Measurements from ENCODE around the gene NCBP3. TPM values are rescaled to one million over a fixed set of nuclear protein-coding genes. Genes with fewer than 3 reads are reported as not detected.

Gene NCBP3, protein sequence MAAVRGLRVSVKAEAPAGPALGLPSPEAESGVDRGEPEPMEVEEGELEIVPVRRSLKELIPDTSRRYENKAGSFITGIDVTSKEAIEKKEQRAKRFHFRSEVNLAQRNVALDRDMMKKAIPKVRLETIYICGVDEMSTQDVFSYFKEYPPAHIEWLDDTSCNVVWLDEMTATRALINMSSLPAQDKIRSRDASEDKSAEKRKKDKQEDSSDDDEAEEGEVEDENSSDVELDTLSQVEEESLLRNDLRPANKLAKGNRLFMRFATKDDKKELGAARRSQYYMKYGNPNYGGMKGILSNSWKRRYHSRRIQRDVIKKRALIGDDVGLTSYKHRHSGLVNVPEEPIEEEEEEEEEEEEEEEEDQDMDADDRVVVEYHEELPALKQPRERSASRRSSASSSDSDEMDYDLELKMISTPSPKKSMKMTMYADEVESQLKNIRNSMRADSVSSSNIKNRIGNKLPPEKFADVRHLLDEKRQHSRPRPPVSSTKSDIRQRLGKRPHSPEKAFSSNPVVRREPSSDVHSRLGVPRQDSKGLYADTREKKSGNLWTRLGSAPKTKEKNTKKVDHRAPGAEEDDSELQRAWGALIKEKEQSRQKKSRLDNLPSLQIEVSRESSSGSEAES
- total RNA-seq: 39.0 TPM

DNA sequence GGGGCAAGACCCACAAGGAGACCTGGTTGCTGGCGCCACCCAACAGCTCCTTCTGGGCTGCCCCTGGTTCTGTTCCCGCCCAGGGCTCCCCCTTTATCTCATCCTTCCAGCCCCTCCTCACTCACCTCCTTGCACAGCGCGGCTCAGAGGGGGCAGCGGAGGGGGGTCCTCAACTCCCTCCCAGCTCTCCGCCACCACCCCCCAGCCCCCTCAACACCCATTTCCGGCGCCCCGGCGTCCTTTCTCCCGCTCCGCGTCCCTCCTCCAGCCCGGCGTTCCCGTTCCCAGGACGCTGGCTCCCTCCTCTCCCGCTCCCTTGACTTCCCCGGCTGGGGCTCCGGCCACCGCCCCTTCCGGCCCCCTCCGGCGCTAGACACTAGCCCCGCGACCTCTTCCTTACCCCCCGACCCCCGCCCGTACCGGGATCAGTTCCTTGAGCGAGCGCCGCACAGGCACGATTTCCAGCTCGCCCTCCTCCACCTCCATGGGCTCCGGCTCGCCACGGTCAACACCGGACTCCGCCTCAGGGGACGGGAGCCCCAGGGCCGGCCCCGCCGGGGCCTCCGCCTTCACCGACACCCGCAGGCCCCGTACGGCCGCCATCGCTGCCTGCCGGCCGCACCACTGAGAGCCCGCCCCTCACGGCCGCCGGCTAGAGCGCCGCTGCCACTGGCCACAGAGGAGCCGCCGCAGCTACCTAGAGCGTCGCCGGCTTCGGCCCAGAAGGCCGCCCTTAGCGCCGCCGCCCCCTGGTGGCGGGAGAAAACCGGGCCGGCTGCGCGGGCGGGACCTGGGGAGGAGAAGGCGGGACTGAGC, at the start of gene NCBP3:
Gene NCBP3 (minus strand): TSS at position 626 of the 816 bp plus-strand sequence. CDS start 23 bp downstream, at position 603.
- DNase-seq (ENCODE audit: low spot score): peak; percentile 88

DNA sequence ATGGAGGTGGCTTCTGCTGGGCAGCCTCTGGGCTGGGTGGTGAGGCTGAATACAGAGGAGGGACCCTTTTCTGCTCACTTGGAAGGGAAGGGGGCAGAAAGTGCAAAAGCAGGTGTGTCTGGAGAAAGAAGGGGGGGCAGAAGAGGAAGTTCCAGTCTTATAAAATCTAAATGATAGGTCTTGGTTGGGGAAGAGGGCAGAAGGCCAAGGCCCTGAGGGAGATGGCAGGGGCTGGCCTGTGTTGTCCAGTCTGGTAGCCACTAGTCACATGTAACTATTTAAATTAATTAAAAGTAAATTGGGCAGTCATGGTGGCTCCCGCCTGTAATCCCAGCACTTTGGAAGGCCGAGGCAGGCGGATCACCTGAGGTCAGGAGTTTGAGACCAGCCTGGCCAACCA, 49.3 kb upstream of the NCBP3 start:
- no peak for DNase-seq (ENCODE audit: low spot score)

DNA sequence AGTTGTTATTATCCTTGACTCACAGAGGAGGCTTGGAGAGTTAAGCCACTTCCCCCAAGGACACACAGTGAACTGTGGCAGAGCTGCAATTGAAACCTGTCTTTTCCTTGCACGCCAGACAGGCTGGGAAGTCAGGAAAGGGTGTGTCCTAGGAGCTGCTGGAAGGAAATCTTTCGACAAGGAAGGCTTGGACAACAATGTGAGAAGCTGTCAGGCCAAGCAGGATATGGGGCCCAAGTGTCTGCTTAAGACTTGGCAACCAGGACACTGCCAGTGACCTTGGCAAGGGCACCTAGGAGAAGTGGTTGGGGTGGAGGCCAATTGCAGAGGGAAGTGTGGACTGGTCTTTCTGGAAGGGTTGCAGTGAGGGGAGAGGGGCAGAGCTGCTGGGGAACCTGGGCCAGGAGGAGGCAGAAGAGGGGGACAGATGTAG, 48.9 kb upstream of the NCBP3 start:
- DNase-seq (ENCODE audit: low spot score): peak; percentile 64

DNA sequence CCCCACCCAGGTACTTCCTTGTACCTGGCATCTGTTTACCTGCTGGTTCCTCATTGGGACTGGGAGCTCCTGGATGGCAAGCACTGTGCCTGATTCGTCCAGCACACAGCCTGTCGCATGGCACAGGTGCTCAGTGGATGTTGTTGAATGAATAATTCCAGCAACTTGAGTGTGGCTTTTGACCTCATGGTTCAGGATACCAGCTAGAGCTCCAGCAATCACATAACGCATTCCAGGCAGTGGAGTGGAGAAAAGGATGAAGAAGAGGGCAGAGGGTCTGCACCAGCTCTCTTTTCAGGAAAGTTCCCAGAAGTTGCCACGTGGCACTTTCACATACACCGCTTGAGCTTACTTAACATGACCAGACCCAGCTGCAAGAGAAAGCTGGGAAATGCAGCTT, 48.1 kb upstream of the NCBP3 start:
- no peak for DNase-seq (ENCODE audit: low spot score)

DNA sequence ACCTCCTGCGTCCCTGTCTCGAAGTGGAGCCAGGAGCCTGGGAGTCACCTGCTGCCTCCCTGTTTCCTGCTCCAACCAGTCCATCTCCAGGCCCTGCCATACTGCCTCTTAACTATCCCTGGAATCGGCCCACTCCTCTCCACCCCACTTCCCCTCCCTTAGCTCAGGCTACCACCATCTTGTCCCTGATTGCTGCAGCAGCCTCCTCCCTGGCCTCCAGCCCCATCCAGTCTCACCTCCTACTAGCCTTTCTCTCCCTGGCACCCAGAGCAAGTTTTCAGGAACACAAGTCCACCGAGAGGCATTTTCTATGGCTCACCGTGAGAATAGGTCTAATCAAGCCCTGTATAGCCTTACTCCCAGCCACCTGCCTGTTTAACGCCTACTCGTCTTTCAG, 47.7 kb upstream of the NCBP3 start:
- no peak for DNase-seq (ENCODE audit: low spot score)

DNA sequence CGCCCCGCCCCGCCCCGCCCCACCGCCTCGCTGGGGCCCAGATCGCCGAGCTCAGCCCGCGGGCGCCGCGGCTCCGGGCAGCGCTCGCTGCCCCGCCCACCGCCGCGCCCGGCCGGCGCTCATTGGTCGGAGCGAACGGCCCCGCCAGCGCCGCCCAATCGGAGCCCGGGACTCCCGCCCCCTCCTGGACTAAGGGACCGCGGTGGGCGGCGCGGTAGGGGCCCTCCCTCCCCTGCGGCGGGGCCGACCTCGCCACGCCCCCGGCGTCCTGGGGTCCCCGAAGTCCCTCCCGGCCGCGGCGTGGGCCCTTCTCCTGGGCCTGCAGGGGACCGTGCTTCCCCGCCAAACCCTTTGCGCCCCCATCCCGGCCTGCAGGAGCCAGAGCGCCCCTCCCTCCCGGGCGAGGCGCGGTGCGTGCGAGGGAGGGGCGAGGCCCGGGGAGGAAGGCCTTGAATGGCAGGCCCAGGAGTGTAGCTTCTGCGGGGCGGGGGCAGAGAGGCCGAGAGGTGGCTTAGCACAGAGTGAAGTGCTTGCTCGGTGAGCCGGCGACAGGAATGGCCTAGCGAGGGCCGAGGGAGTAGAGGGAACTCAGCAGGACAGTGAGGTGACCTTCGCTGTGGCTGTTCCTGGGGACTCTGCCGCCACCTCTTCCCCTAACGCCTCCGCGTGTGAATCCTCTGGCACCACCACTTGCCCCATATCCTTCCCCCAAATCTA, 47.1 kb upstream of the NCBP3 start, which contains the start of gene CAMKK1:
Gene CAMKK1 (minus strand): TSS at position 51 of the 717 bp plus-strand sequence. CDS start 7,366 bp downstream, outside the sequence.
- DNase-seq (ENCODE audit: low spot score): peak; percentile 89

DNA sequence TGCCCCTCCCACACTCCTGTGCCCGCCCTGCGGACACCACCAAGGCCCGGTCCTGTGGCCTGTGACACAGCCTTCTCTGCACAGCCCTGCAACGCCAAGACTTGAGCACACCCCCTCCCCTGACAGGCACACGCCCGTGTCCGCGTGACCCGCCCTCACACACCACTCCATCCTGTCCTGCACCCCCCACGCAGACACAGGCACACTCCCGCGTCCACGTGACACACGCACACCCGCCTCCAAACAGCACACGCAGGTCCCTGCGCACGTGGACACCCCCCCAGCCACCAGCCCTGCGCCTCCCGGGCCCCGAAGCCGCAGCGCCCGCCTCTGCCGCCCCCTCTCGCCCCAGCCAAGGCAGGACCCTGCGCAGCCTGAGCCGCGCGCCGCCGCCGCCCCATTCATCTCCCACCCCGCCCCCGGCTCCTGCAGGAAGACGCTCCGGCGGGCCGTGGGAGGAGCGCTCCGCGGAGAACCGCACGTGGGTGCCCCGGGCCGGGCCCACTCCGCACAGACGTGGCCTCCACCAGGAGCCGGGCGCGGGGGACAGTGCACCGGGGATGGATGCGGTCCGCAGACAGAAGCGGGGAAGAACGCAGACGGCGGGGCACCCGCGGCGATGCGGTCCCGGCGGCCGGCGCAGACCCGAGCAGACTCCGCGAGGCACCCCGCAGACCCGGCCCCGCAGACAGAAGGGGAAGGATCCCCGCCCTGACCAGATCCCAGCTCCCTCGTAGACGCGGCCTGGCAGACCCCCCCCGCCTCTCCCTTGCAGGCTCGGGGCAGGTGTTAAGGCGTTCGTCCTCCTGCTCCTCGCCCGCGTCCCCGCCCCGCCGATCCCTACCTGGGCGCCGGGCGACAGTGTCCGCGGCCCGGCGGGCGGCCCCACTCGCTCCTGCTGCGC, 46.3 kb upstream of the NCBP3 start:
- peak; percentile 78 for DNase-seq (ENCODE audit: low spot score)

DNA sequence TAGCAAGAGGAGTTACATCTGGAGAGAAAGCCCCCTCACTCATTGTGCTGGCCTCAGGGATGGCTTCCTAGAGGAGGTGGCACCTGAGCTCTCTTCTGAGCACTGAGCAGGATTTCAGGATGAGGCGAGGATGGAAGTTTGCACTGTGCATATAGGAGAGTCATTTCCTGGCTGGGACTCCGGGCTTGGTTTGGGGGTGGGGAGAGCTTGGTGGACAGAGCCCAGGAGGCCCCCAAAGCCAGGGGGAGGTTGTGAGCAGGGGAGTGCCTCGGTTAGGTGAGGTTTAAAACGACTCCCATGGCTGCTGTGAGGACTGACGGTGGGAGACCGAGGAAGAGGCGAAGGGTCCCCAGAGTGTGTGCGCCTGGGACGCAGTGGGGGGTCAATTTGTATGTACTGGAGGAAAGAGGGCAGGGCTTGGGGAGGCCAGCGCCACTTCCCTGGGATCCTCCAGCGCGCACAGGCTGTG, 45.6 kb upstream of the NCBP3 start:
- no peak for DNase-seq (ENCODE audit: low spot score)

DNA sequence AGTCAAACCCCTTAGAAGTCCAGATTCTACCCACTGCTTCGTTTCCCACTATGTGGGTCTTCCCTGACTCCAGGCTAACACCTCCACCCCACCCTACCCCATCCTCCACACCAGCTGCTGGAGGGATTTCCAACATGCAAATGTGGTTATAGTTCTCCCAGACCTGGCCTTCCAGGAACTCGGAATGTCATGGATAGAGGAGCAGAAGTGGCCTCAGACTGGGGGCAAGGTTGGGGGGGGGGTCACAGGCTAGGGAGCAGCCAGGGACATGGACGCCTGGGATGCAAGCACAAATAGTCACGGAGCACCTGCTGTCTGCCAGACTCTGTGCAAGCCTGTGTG, 44.8 kb upstream of the NCBP3 start:
- no peak for DNase-seq (ENCODE audit: low spot score)

DNA sequence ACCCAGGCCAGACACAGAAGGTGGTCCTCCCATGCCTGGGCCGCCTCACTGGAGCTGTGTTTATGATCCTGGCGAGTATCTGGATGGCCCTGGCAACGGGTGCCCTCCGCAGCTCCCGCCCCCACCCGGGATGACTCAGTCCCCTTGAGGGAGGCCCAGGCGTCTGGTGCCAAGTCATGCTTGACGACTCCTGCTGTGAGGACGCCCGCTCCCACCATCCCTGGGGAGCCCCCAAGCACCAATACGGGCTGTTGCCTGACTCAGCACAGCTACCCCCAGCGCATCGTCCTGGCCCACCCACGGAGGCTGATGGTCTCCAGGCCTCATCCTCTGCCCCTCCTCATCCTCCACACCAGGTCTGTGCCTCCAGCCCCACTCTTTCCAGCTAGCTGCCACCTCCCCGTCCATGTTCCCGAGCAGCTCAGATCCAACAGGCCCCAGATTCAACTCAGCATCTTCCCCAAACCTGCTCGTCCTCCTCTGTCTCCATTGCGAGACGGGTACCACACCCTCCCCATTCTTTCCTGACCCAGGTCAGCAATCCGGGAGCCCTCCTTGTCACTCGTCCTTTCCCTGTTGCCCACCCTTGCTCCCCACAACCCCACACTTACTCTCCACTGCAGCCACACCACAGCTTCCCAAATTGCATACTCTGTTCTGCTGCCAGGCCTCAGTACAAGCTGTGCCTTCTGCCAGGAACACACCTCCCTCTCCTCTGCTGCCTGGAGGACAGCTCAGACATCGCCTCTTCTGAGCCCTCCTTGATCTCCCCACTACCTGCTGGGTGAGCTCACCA, 44.2 kb upstream of the NCBP3 start:
- peak; percentile 62 for DNase-seq (ENCODE audit: low spot score)

DNA sequence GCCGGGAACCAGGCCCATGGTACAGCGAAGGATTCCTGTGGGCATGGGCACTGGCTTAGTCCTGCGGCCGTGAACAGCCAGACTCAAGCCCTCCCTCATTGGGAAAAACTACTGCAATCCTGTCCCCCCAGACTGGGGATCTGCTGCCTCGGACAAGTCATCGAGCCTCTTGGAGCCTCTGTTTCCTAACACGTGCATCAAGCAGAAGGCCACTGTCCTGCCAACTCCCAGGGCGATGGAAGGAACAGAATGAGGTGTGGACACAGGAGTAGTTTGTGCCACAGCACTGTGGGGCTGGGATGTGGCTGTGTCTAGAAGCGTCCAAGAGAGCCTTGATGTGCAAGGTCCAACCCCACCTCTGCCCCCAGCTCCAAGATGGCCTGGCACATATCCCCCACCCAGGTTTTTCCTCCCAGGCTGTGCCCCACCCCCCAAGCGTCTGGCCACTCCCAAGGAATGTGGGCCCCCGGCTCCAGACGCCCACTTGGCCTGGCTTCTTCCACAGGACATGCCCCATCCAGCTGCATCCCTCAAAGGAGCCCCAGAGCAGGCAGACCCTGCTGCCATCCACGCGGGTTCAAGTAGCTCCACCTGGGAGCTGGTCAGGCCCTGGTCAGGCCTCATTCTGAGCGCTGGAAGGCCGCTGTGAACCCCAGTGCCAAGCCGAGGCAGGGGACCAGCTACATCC, 43.4 kb upstream of the NCBP3 start:
- no peak for DNase-seq (ENCODE audit: low spot score)

DNA sequence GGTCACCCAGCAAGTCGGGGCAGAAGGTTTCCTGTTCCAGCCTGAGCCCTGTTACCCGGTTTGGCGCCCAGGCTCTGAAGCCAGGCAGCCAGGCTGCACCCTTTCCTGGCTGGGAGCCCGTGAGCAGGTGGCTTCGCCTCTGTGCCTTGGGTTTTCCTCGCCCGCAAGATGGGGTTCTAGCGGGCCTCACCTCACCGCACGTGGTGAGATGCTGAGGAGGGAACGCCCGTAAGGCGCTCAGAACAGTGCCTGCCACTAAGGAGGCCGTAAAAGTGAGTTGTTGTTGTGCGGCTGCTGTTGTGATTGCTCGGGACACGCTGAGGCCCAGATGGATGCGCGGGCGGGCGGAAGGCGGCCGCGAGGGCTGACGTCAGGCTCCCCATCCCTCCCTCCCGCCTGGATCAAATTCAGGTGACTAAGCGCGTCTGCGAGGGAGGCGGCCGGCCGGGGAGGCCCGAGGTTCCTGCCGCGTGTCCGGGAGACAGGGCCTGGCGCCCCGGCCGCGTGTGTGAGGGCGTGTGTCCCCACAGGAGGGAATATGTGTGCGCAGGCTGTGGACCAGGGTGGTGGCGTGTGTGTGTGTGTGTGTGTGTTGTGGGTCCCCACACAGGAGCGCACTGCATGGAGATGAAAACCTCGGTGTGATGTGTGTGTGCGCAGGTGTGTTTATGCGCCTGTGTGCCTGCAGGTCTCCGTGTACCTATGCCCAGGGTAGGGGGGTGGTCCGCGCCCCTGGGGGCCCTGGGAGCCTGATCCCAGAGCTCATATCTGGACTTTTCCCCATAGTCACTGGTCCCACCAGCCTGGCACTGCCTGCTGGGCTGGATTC, 42.5 kb upstream of the NCBP3 start:
- peak; percentile 72 for DNase-seq (ENCODE audit: low spot score)

DNA sequence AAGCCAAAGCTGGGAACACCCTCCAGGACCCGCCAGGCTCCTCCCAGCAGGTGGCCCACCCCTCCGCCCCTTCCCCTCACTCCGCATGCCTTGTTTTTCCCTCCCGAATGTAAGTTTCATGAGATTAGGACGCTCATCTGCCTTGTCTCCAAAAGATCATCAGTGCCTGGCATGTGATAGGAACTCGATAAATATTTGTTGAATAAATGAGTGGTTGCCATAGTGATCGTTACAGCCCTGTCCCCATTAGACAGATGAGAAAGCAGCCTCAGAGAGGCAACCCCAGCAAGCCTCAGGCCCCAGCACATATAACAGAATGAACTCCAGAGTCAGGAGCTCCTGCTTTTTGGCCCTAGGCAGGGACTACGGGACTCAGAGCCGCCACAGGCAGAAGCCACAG, 41.8 kb upstream of the NCBP3 start:
- DNase-seq (ENCODE audit: low spot score): no peak

DNA sequence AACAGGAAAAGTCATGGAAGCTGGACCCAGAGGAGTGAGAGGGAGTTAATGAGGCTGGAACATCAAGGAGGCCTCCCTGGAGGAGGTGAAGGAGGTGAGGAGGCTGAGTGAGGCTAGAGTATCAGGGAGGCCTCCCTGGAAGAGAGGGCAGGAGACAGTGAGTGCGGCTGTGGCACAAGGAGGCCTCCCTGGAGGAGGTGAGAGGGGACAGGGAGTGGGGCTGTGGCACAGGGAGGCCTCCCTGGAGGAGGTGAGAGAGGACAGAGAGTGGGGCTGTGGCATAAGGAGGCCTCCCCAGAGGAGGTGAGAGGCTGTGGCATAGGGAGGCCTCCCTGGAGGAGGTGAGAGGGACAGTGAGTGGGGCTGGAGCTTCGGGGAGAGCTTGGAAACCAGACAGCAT, 41.3 kb upstream of the NCBP3 start:
- DNase-seq (ENCODE audit: low spot score): no peak

DNA sequence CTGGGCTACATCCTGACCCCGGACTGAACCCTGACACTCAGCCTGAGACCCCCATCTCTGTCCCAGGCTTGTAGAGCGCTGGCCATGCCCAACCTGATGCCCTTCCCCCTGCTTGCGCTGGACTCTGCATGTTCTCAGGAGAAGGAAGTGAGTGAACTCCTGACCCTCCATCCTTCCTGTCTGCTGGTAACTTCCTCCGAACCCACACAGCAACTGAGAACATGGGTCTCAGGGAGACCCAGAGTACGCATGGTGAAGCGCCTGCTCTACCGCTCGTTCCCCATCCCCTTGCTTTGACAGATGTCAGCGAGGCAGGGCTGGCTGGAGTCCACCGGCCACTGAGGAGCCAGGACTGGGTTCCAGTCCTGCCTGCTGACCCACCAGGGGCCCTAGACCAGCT, 40.7 kb upstream of the NCBP3 start:
- DNase-seq (ENCODE audit: low spot score): peak; percentile 40

DNA sequence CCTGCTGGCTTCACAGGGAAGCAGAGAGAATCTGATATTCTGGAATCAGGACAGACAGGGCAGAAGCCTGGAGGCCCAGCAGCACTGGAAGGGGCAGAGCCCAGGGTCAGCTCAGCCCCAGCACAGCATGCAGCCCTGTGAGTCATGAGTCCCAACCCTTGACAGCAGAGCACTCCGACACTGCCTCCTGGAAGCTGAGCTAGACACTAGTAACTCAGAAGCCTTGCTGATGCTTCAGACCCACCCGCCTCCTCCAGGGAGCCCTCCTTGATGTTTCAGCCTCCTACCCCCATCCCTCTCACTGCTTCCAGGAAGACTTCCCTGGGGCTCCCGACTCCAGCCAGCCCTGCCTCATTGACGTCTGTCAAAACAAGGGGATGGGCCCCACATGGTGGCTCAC, 39.9 kb upstream of the NCBP3 start:
- DNase-seq (ENCODE audit: low spot score): no peak

DNA sequence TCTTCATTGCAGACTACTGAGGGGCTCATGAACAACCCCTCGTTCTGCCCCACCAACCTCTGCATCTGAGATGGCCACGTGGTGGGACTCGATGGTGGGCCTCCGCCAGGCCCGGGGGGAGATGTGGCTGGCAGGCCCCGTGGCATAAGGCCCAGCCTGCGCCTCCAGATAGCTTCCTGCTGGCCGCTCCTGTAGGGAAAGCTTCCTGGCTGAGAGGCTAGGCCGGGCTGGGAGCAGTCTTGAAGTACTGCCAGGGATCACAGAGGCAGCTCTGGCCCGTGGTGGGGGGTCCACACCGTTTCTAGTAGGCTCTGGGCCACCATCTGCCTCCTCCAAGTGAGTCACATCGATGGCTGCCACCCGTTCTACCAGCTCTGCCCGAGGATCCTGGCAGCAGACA, 39.2 kb upstream of the NCBP3 start:
- no peak for DNase-seq (ENCODE audit: low spot score)

DNA sequence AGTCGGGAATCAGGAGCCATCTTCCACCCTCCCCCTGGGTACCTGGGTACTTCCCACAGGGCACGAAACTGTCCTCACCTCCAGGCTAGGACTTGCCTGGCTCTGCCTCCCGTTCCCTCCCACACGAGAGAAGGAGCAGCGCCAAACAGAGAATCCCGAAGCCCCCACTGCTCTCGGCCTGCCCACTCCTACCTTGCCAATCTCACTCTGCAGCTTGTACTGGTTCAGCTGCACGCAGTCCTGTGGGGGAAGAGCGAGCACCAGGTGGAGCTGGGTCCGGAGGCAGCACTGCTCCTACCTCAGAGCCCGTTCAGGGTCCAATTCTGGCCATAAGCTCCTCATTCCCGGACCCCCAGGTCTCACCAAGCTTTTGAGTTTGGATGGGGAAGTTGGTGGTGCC, 38.1 kb upstream of the NCBP3 start:
- no peak for DNase-seq (ENCODE audit: low spot score)

Measured in mucosa of gallbladder (tissue), 1 donor.